HG03575 (cell line): ENCODE data around the gene BUD31.
"Not testable (repeated sequence)": the region's sequence is repeated elsewhere in the genome, so short reads cannot be mapped to it uniquely, and the experiment has no call there.

Source experiments
- ATAC-seq: cut with Tn5 transposase; IDR thresholded peaks from one replicate; pipeline ENCODE4 v1.9.1; 2021; ENCODE audit not compliant: unreplicated experiment, insufficient number of reproducible peaks, low FRiP score; ENCODE audit errors: extremely low read depth

BUD31 gene

GRCh38 chr7:99408379-99409191, at the start of gene BUD31, which contains the start of gene PDAP1:
TSS of gene BUD31 (plus strand) at chr7:99408969. CDS start at chr7:99411093, 2,124 bp downstream.
TSS of gene PDAP1 (minus strand) at chr7:99408597. CDS start at chr7:99408548, 49 bp downstream.
- ATAC-seq: peak; percentile 65

GRCh38 chr7:99359465-99360154, 49.2 kb upstream of the BUD31 start:
- ATAC-seq: no peak

GRCh38 chr7:99362801-99363200, 46.0 kb upstream of the BUD31 start:
- ATAC-seq: no peak

GRCh38 chr7:99363286-99363685, 45.5 kb upstream of the BUD31 start:
- no peak for ATAC-seq

GRCh38 chr7:99365318-99366141, 43.2 kb upstream of the BUD31 start:
- no peak for ATAC-seq

- no peak for ATAC-seq
Measured at GRCh38 chr7:99366646-99367045, 42.1 kb upstream of the BUD31 start.

- no peak for ATAC-seq
Measured at GRCh38 chr7:99368750-99369389, 39.9 kb upstream of the BUD31 start.

- no peak for ATAC-seq
Measured at GRCh38 chr7:99369767-99370391, 38.9 kb upstream of the BUD31 start.

GRCh38 chr7:99371376-99371920, 37.3 kb upstream of the BUD31 start:
- no peak for ATAC-seq

- no peak for ATAC-seq
Measured at GRCh38 chr7:99372275-99373090, 36.3 kb upstream of the BUD31 start.

- ATAC-seq: no peak
Measured at GRCh38 chr7:99373091-99374066, 35.4 kb upstream of the BUD31 start.

- ATAC-seq: no peak
Measured at GRCh38 chr7:99374111-99375064, 34.4 kb upstream of the BUD31 start, which contains the start of gene ARPC1B. TSS of gene ARPC1B (plus strand) at chr7:99374730. CDS start at chr7:99385715, 10,985 bp downstream.

DNA sequence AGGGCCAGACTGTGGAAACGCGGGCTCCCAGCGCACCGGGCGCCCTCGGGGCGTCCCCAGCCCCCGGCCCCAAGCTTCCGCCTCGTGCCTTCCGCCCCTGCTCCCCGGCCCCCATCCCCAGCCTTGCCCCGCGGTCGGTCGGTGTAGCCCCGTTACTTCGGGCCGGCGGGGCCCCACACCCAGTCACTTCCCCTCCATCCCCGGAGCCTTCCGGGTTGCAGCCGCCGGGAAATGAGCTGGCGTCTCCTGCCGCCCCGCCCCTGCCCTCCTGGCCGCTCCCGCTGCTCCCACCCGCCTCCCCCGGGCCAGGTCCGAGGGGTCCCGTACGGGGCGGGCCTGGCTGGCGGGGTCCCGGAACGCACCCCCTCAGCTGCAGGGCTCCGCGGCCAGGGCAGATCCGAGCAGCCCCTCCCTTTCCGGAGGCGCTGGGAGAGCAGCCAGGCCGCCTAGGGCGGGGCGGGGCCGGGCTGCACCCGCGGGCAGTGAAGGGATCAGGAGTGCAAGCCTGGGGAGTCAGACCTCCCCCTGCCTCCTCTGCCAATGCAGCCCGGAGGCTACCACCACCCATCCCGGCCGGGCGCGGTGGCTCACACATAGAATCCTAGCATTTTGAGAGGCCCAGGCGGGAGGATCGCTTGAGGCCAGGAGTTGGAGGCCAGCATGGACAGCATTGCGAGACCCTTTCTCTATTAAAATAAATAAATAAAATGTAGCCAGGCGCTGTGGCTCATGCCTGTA, 33.5 kb upstream of the BUD31 start:
- ATAC-seq: no peak

DNA sequence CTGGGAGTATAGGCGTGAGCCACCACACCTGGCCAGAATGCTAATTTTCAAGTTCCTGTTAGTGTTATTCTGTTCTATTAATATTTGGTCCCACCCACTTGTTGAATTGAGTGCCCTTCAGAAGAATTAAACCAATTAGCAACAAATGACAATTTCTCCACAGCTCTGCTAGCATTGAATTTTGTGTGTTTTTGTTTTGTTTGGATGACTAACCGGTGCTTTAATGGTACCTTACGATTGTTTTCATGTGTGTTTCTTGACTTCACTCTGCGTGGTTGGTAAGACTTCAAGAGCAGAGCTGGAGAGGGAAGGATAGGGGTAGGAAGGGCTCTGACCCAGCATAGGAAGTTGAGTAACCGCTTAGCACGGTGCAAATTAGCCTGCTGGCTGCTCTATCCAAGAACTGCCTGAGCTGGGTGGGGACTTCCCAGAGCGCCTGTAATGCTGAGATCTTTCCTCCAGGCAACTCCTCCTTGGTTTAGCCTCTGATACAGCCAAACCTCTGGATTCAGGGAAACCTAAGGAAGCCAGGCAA, 29.7 kb upstream of the BUD31 start:
- no peak for ATAC-seq

DNA sequence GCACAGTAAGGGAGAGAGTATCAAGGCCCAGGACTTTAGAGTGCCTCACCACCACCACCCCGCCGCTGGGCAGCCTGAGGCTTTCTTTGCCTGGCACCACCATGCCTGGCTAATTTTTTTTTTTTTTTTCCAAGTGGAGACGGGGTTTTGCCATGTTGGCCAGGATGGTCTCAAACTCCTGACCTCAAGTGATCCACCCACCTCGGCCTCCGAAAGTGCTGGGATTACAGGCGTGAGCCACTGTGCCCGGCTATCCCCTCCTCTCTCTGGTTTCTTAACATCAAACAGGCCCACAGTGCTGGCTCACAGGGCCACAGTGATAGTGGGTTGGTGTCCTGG, 29.1 kb upstream of the BUD31 start:
- not testable (repeated sequence) for ATAC-seq
